A549 (cell line): Measurements from ENCODE around the gene LAMA1. TPM values are rescaled to one million over a fixed set of nuclear protein-coding genes. Genes with fewer than 3 reads are reported as not detected.

Experiments
- ATAC-seq, 2 experiments: fragments of 200-7000 bp in 1 of 2; fragments of >200 bp in 1 of 2; cut with Nextera tagmentation in 1 of 2; cut with Tn5 transposase in 1 of 2; 3 replicates each; pipeline versions ENCODE4 v1.8.0 to v1.9.1; 2018 to 2020; ENCODE audit warnings: mild to moderate bottlenecking in 1 of 2, moderate library complexity in 1 of 2
- CTCF ChIA-PET: fragments of 300-600 bp; sonication (Branson Sonifier 250); formaldehyde crosslinking; extraction: SDS; loops from one replicate; lab custom pipeline; 2021; ENCODE audit warnings: antibody characterized with exemption, inconsistent platforms; lab: Yijun Ruan, JAX
- POLR2A ChIA-PET: fragments of 350-600 bp; formaldehyde crosslinking; extraction: SDS; loops from one replicate; lab custom pipeline; 2021; ENCODE audit warnings: antibody characterized with exemption, inconsistent platforms; lab: Yijun Ruan, JAX
- DNase-seq, 2 experiments: peaks; one replicate each; pipeline versions ENCODE4 v3.0.0 to v3.0.0-alpha.2; 2011 to 2016; ENCODE audit warnings: low read depth in 1 of 2, low spot score in 1 of 2
- FAIRE-seq: peaks from 2 replicates; lab custom pipeline; 2011; peaks lifted over from hg19 to GRCh38; lab: Jason Lieb, UNC
- H3K27ac ChIP-seq, 2 experiments: fragments of >200 bp; sonication (Bioruptor Twin); formaldehyde crosslinking; 3 replicates each; pipeline ENCODE4 v1.5.1; 2016 to 2017
- H3K4me1 ChIP-seq: fragments of >200 bp; sonication (Bioruptor Twin); formaldehyde crosslinking; 3 replicates; pipeline ENCODE4 v1.6.1; 2016
- H3K4me2 ChIP-seq: fragments of >200 bp; sonication (Bioruptor Twin); formaldehyde crosslinking; 3 replicates; pipeline ENCODE4 v1.6.1; 2016
- H3K4me3 ChIP-seq: fragments of >200 bp; sonication (Bioruptor Twin); formaldehyde crosslinking; 3 replicates; pipeline ENCODE4 v1.5.1; 2016
- H3K9me3 ChIP-seq: fragments of >200 bp; sonication (Bioruptor Twin); formaldehyde crosslinking; 3 replicates; pipeline ENCODE4 v1.6.1; 2016
- CBX2 ChIP-seq: fragments of 200-600 bp; sonication (generic); IDR thresholded peaks from 2 replicates; pipeline ENCODE4 v1.6.1; 2016; ENCODE audit warnings: low read depth, mild to moderate bottlenecking, borderline replicate concordance
- CTCF ChIP-seq: fragments of >200 bp; sonication (Bioruptor Twin); formaldehyde crosslinking; IDR thresholded peaks from 3 replicates; pipeline ENCODE4 v1.5.1; 2016
- E2F6 ChIP-seq: IDR thresholded peaks from 2 replicates; pipeline ENCODE4 v1.6.1; 2012; ENCODE audit warnings: low read depth, borderline replicate concordance
- EP300 ChIP-seq, 2 experiments: fragments of >200 bp; sonication (Bioruptor Twin); formaldehyde crosslinking; IDR thresholded peaks; 2 replicates in 1 of 2; 3 replicates in 1 of 2; pipeline ENCODE4 v1.6.1; 2016 to 2017
- FOSL2 ChIP-seq, 2 experiments: fragments of 450-650 bp in 1 of 2; fragments of >200 bp in 1 of 2; sonication (Bioruptor Twin) in 1 of 2; formaldehyde crosslinking; IDR thresholded peaks; 2 replicates each; pipeline versions ENCODE4 v1.5.0 to v1.6.1; 2016 to 2020; ENCODE audit warnings: mild to moderate bottlenecking in 1 of 2, moderate library complexity in 1 of 2
- GATA3 ChIP-seq: IDR thresholded peaks from 2 replicates; pipeline ENCODE4 v1.6.1; 2012; ENCODE audit warnings: borderline replicate concordance
- HDAC2 ChIP-seq: fragments of 200-600 bp; sonication (generic); IDR thresholded peaks from 2 replicates; pipeline ENCODE4 v1.6.1; 2016
- HES2 ChIP-seq: fragments of >200 bp; sonication (Bioruptor Twin); formaldehyde crosslinking; IDR thresholded peaks from 2 replicates; pipeline ENCODE4 v1.6.1; 2016
- HMGXB4 ChIP-seq: fragments of 250-450 bp; sonication (Bioruptor Pico); IDR thresholded peaks from 2 replicates; pipeline ENCODE4 v1.5.0; 2021; ENCODE audit warnings: mild to moderate bottlenecking, moderate library complexity, borderline replicate concordance
- HOXB5 ChIP-seq: fragments of 250-450 bp; sonication (Bioruptor Pico); IDR thresholded peaks from 2 replicates; pipeline ENCODE4 v1.5.0; 2020; ENCODE audit warnings: mild to moderate bottlenecking, moderate library complexity
- JUN ChIP-seq, 2 experiments: fragments of >200 bp; sonication (Bioruptor Twin); formaldehyde crosslinking; IDR thresholded peaks; 2 replicates in 1 of 2; 3 replicates in 1 of 2; pipeline ENCODE4 v1.6.1; 2016 to 2017
- KDM1A ChIP-seq: fragments of 200-600 bp; sonication (generic); IDR thresholded peaks from 2 replicates; pipeline ENCODE4 v1.6.1; 2016; ENCODE audit warnings: low read depth, mild to moderate bottlenecking
- KDM5A ChIP-seq: fragments of 200-600 bp; sonication (generic); IDR thresholded peaks from 2 replicates; pipeline ENCODE4 v1.6.1; 2016; ENCODE audit warnings: antibody characterized with exemption, mild to moderate bottlenecking
- MAZ ChIP-seq: fragments of 150-350 bp; IDR thresholded peaks from 2 replicates; pipeline ENCODE4 v1.6.1; 2014; ENCODE audit warnings: antibody characterized with exemption, low read depth, low read length, borderline replicate concordance
- NPAS2 ChIP-seq: fragments of 250-450 bp; sonication (Bioruptor Pico); IDR thresholded peaks from 2 replicates; pipeline ENCODE4 v1.8.0; 2022; ENCODE audit warnings: mild to moderate bottlenecking, moderate library complexity, borderline replicate concordance
- NR3C1 ChIP-seq: fragments of >200 bp; sonication (Bioruptor Twin); formaldehyde crosslinking; IDR thresholded peaks from 3 replicates; pipeline ENCODE4 v1.6.1; 2017
- PBX3 ChIP-seq: IDR thresholded peaks from 2 replicates; pipeline ENCODE4 v1.6.1; 2012
- POLR2A ChIP-seq: IDR thresholded peaks from 2 replicates; pipeline ENCODE4 v1.6.1; 2012; ENCODE audit warnings: mild to moderate bottlenecking, low read length
- RAD21 ChIP-seq, 2 experiments: fragments of >200 bp in 1 of 2; sonication (Bioruptor Twin) in 1 of 2; formaldehyde crosslinking in 1 of 2; IDR thresholded peaks in 1 of 2; conservative IDR thresholded peaks in 1 of 2; 2 replicates in 1 of 2; 3 replicates in 1 of 2; pipeline ENCODE4 v1.6.1; 2012 to 2018; ENCODE audit warnings: inconsistent platforms in 1 of 2
- REST ChIP-seq: fragments of 200-600 bp; sonication (generic); IDR thresholded peaks from 2 replicates; pipeline ENCODE4 v1.6.1; 2016; ENCODE audit warnings: antibody characterized with exemption, mild to moderate bottlenecking, moderate library complexity
- RFX5 ChIP-seq: fragments of 450-650 bp; IDR thresholded peaks from 2 replicates; pipeline ENCODE4 v1.7.1; 2014; ENCODE audit warnings: antibody characterized with exemption, mild to moderate bottlenecking, moderate library complexity
- RNF2 ChIP-seq: fragments of 200-600 bp; sonication (generic); IDR thresholded peaks from 2 replicates; pipeline ENCODE4 v1.6.1; 2016; ENCODE audit warnings: low read depth, mild to moderate bottlenecking, antibody characterized with exemption, moderate library complexity, borderline replicate concordance
- SREBF2 ChIP-seq: fragments of 450-650 bp; IDR thresholded peaks from 2 replicates; pipeline ENCODE4 v1.6.1; 2014; ENCODE audit warnings: mild to moderate bottlenecking, moderate library complexity
- TP53 ChIP-seq: fragments of 250-450 bp; sonication (Bioruptor Pico); IDR thresholded peaks from 2 replicates; pipeline ENCODE4 v1.5.0; 2021; ENCODE audit warnings: mild to moderate bottlenecking, moderate library complexity
- ZC3H11A ChIP-seq: fragments of 450-650 bp; IDR thresholded peaks from 2 replicates; pipeline ENCODE4 v1.6.1; 2014; ENCODE audit warnings: antibody characterized with exemption, mild to moderate bottlenecking
- ZFP36 ChIP-seq: fragments of 450-650 bp; IDR thresholded peaks from 2 replicates; pipeline ENCODE4 v1.6.1; 2014; ENCODE audit warnings: borderline replicate concordance; ENCODE audit not compliant: partially characterized antibody
- WGBS: methylation state at CpG from one replicate; pipeline ENCODE4 v1.1.6; 2017; ENCODE audit errors: missing lambda C conversion rate; 5-methylcytosine and 5-hydroxymethylcytosine counted together
- polyA plus RNA-seq, 4 experiments: library from polyadenylated mRNA; depleted of rRNA in 3 of 4; stranded (reverse); fragments of >200 nt; fragmentation: RNase III in 1 of 4; extraction: RNeasy Plus Mini Kit Qiagen cat#74134 plus additional on column Dnase treatment in 1 of 4; gene quantifications; 2 replicates in 3 of 4; 3 replicates in 1 of 4; pipeline ENCODE4 v1.2.3, GENCODE V29; 2011 to 2017

LAMA1 gene
- polyA plus RNA-seq, 2 of the 4 experiments (the other 2 are of a cell fraction) = 0.05 to 0.06 TPM

GRCh38 chr18:7032537-7032936, 85.1 kb downstream of the LAMA1 start (continued):
- TF ChIP-seq PBX3 (no peak), ZC3H11A (no peak), RNF2 (no peak), JUN (IDR thresholded peaks at IDR 0.05) (no peak)

GRCh38 chr18:7028625-7029024, 89.0 kb downstream of the LAMA1 start:
- Histone ChIP-seq H3K27ac (no peak overlapping the region), H3K4me2 (no peak overlapping the region), H3K4me1 (no peaks in the 10 kb centered on the region), H3K9me3 (no peaks in the 10 kb centered on the region), H3K4me3 (no peak overlapping the region)
- POLR2A ChIA-PET = no interaction called here
- no peak for FAIRE-seq
- TF ChIP-seq TP53 = no peak
- TF ChIP-seq POLR2A = no peak
- TF ChIP-seq REST = no peak
- TF ChIP-seq HDAC2 = no peak
- ATAC-seq = no peak
- DNase-seq = no peak
- WGBS = 47% methylated on average over 13 of the region's 13 CpGs
- CTCF ChIA-PET = no interaction called here

- ChIA-PET POLR2A (no interaction called here), CTCF (interaction anchor here (0.6 to 5.1 kb wide), 2 partner anchors 22 to 108 kb away, joined by 4 to 40 read pairs; no protein-coding TSS in a partner anchor)
- Histone ChIP-seq H3K4me2 (no peak overlapping the region), H3K9me3 (no peaks in the 10 kb centered on the region), H3K4me1 (peaks cover 4% of the 10 kb centered on the region; the same call in 1 of the 3 replicates), H3K4me3 (no peak overlapping the region), H3K27ac (no peak overlapping the region)
- no peak for ATAC-seq
- no peak for FAIRE-seq
- DNase-seq = no peak
- 40% methylated on average over 6 of the region's 6 CpGs for WGBS
- TF ChIP-seq ZFP36 = no peak
- TF ChIP-seq PBX3 = no peak
- TF ChIP-seq RFX5 = no peak
- no peak for TF ChIP-seq HMGXB4 (CRISPR knock-in tag)
- no peak for TF ChIP-seq E2F6
- no peak for TF ChIP-seq EP300 (IDR thresholded peaks at IDR 0.05)
- TF ChIP-seq FOSL2 (IDR thresholded peaks at IDR 0.05) = no peak
- no peak for TF ChIP-seq FOSL2 (CRISPR knock-in tag; IDR thresholded peaks at IDR 0.05)
- TF ChIP-seq CTCF = no peak
- TF ChIP-seq SREBF2 = no peak
- no peak for TF ChIP-seq KDM5A
- no peak for TF ChIP-seq HOXB5 (CRISPR knock-in tag)
- no peak for TF ChIP-seq KDM1A
- no peak for TF ChIP-seq NPAS2 (CRISPR knock-in tag)
- TF ChIP-seq NR3C1 = no peak
- TF ChIP-seq HES2 = no peak
- no peak for TF ChIP-seq RAD21 (conservative IDR thresholded peaks at IDR 0.05 in 1 of 2, IDR thresholded peaks at IDR 0.05 in 1 of 2)
- TF ChIP-seq MAZ = no peak
- no peak for TF ChIP-seq GATA3
- TF ChIP-seq CBX2 = no peak
These were observed 92.4 kb downstream of the LAMA1 start for GRCh38 chr18:7025194-7025593.
